Fibroblast of upper back skin (primary cell): ENCODE results near the gene ISG15.
"Not testable (repeated sequence)": the region's sequence is repeated elsewhere in the genome, so short reads cannot be mapped to it uniquely, and the experiment has no call there.

Source experiments
- DNase-seq: peaks from one replicate; pipeline ENCODE4 v3.0.0-alpha.2; 2013

Gene ISG15

GRCh38 chr1:1030867-1031658, 17.8 kb downstream of the ISG15 start:
- not testable (repeated sequence) for DNase-seq

- DNase-seq, result no peak
Measured at GRCh38 chr1:1031659-1032235, 18.4 kb downstream of the ISG15 start.

- DNase-seq, result no peak
Measured at GRCh38 chr1:1032424-1032823, 19.1 kb downstream of the ISG15 start.

- DNase-seq, result peak; percentile 72
Measured at GRCh38 chr1:1033009-1033587, 19.8 kb downstream of the ISG15 start.

- no peak for DNase-seq
Measured at GRCh38 chr1:1033731-1034438, 20.6 kb downstream of the ISG15 start.

GRCh38 chr1:1034439-1034781, 21.1 kb downstream of the ISG15 start:
- no peak for DNase-seq

- DNase-seq, result no peak
Measured at GRCh38 chr1:1035291-1035943, 22.1 kb downstream of the ISG15 start.

- DNase-seq, result no peak
Measured at GRCh38 chr1:1037366-1038327, 24.4 kb downstream of the ISG15 start.

GRCh38 chr1:1038694-1039093, 25.4 kb downstream of the ISG15 start:
- no peak for DNase-seq

GRCh38 chr1:1039145-1039910, 26.0 kb downstream of the ISG15 start:
- DNase-seq, result no peak

GRCh38 chr1:1040004-1040991, 27.0 kb downstream of the ISG15 start:
- peak; percentile 85 for DNase-seq

GRCh38 chr1:1041092-1041523, 27.8 kb downstream of the ISG15 start:
- DNase-seq, result no peak

GRCh38 chr1:1041873-1042272, 28.6 kb downstream of the ISG15 start:
- no peak for DNase-seq

GRCh38 chr1:1042835-1043234, 29.5 kb downstream of the ISG15 start:
- no peak for DNase-seq

- no peak for DNase-seq
Measured at GRCh38 chr1:1043411-1043810, 30.1 kb downstream of the ISG15 start.

GRCh38 chr1:1043921-1044320, 30.6 kb downstream of the ISG15 start:
- DNase-seq, result no peak

GRCh38 chr1:1044455-1045078, 31.3 kb downstream of the ISG15 start:
- DNase-seq, result no peak

- DNase-seq, result no peak
Measured at GRCh38 chr1:1045129-1045528, 31.8 kb downstream of the ISG15 start.

- DNase-seq, result no peak
Measured at GRCh38 chr1:1046243-1046642, 32.9 kb downstream of the ISG15 start.
